T-helper 17 cell (primary cell): ENCODE measurements around the gene TEDC1. TPM values are rescaled to one million over a fixed set of nuclear protein-coding genes. Genes with fewer than 3 reads are reported as not detected.

Experiments used
- ATAC-seq: fragments of 150-1000 bp; cut with Tn5 transposase; 2 replicates; pipeline ENCODE4 v1.10.0; 2021; ENCODE audit warnings: mild to moderate bottlenecking, moderate library complexity
- DNase-seq, 3 donors: peaks; one replicate each; pipeline versions ENCODE4 v3.0.0 to v3.0.0-alpha.2; 2020 to 2021
- H3K9me3 ChIP-seq: one replicate; pipeline ENCODE4 v1.7.0; 2013; ENCODE audit warnings: low read length, mild to moderate bottlenecking; ENCODE audit not compliant: control insufficient read depth, poor library complexity, severe bottlenecking
- H3K27ac Mint-ChIP-seq: one replicate; pipeline ENCODE4 v1.8.0; 2022; ENCODE audit warnings: mild to moderate bottlenecking, moderate library complexity, mixed read lengths
- H3K27me3 Mint-ChIP-seq: one replicate; pipeline ENCODE4 v1.8.0; 2022; ENCODE audit warnings: mixed read lengths
- H3K36me3 Mint-ChIP-seq: one replicate; pipeline ENCODE4 v1.8.0; 2022; ENCODE audit warnings: low read depth, mixed read lengths
- H3K4me1 Mint-ChIP-seq: one replicate; pipeline ENCODE4 v1.8.0; 2022; ENCODE audit warnings: mild to moderate bottlenecking, mixed read lengths
- H3K4me3 Mint-ChIP-seq: one replicate; pipeline ENCODE4 v1.8.0; 2022; ENCODE audit warnings: mild to moderate bottlenecking, moderate library complexity, mixed read lengths
- total RNA-seq, 4 donors: library from RNA in 2 of 4; stranded (reverse) in 2 of 4; gene quantifications; one replicate each; pipeline ENCODE4 v1.2.3 and lab custom pipeline; 2022 to 2026

The TEDC1 gene, protein sequence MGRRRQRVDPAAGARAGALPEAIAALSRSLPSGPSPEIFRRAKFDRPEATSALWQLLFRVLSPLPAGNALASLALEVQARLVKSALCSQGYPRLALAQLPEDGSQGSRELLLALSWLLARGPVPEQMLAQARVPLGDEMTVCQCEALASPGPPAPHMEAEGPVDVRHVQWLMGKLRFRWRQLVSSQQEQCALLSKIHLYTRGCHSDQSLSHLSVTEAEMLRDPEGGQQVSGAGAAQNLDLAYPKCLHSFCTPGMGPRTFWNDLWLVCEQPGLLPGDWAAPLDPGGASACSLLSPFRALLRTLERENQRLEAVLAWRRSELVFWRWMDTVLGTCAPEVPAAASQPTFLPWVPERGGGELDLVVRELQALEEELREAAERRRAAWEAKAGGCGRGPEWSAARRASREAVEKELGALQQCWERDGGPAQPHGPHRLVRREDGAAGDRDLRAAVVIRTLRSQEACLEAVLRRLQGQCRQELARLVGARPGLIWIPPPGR
- 100 to 1,000 TPM; 141 to 361 TPM for total RNA-seq
- 30.2 to 122 reads per million in 2 donors for total RNA-seq (lab: John Stamatoyannopoulos, UW)

DNA sequence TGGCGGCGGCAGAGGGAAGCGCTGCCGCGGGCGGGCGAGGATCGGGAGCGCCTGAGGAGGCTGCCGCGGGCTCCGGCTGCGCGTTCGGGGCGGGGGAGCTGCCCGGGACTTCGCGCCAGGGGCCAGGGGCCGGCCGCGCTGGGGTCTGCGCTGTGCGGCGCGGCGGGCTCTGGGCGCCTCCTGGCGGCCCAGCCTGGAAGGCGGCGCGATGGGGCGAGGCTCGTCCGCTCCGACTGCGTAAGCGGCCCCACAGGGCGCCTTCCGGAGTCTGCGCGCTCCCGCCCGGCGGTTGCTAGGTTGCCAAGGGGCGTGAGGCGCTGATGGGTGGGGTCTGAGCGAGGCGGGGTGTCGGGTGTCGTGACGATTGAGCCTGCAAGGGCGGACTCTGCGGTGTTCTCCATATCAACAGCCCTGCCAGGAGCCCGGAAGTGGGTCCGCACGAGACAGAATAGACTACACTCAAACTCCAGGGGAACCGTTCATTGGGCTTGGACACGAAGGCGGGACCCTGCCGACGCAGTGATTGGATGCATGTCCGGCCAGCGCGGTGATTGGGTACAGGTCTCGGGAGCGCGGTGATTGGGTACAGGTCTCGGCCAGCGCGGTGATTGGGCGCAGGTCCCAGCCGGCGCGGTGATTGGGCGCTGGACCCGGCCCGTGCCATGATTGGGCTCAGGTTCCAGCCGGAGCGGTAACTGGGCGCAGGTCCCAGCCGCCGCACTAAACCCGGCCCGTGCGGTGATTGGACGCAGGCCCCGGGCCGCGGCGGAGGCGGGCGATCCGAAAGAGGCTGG lies at the start of gene TEDC1:
Gene TEDC1, plus strand, starts transcription at position 675 of the 794 bp plus-strand sequence. CDS start 130 bp downstream, outside the sequence.
- Mint-ChIP-seq H3K4me3 (peak within 1 kb of the TSS; percentile 96), H3K36me3 (peaks cover 2% of the 10 kb centered on the region), H3K27ac (peak within 1 kb of the TSS; percentile 95), H3K4me1 (peaks cover 33% of the 10 kb centered on the region), H3K27me3 (no peaks in the 10 kb centered on the region)
- H3K9me3 ChIP-seq = no peaks in the 10 kb centered on the region
- DNase-seq (peak; percentile 96 to 98 (median 97)), ATAC-seq (peak; percentile 69)

GRCh38 chr14:105442125-105442524 lies 48.9 kb upstream of the TEDC1 start:
- H3K4me1 Mint-ChIP-seq = peaks cover 2% of the 10 kb centered on the region
- no peak for DNase-seq
- peaks cover 2% of the 10 kb centered on the region for H3K36me3 Mint-ChIP-seq
- no peak overlapping the region for H3K27ac Mint-ChIP-seq
- H3K9me3 ChIP-seq = no peaks in the 10 kb centered on the region
- no peak for ATAC-seq
- H3K4me3 Mint-ChIP-seq = no peak overlapping the region
- H3K27me3 Mint-ChIP-seq = no peaks in the 10 kb centered on the region

GRCh38 chr14:105442834-105443233 lies 48.2 kb upstream of the TEDC1 start:
- H3K27ac Mint-ChIP-seq = no peak overlapping the region
- no peak for ATAC-seq
- DNase-seq = no peak
- H3K27me3 Mint-ChIP-seq = no peaks in the 10 kb centered on the region
- peaks cover 2% of the 10 kb centered on the region for H3K4me1 Mint-ChIP-seq
- no peaks in the 10 kb centered on the region for H3K9me3 ChIP-seq
- H3K36me3 Mint-ChIP-seq = peaks cover 2% of the 10 kb centered on the region
- no peak overlapping the region for H3K4me3 Mint-ChIP-seq

DNA sequence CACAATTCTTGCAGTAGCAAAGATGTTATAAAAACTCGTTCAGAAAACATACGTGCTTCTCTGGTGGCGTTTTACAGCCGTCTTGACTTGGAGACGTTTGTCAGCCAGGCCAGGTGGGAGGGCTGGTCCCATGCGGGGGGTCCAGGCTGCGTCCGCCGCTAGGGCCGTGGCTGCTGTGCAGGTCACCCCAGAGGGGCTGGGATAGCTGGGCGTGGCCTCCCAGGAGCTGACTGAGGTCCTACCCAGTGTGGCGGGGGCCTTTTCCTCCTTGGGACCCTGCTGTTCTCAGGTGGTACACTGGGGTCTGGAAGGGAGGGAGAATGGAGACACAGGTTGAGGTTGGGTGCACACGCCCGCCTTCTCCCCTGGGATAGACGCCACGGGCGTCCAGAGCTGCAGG lies 46.2 kb upstream of the TEDC1 start:
- no peaks in the 10 kb centered on the region for H3K9me3 ChIP-seq
- Mint-ChIP-seq H3K4me1 (peaks cover 6% of the 10 kb centered on the region), H3K27ac (no peak overlapping the region), H3K36me3 (peaks cover 2% of the 10 kb centered on the region), H3K27me3 (no peaks in the 10 kb centered on the region), H3K4me3 (no peak overlapping the region)
- ATAC-seq (no peak), DNase-seq (no peak)

- H3K27me3 Mint-ChIP-seq = no peaks in the 10 kb centered on the region
- H3K4me3 Mint-ChIP-seq = no peak overlapping the region
- no peaks in the 10 kb centered on the region for H3K9me3 ChIP-seq
- H3K36me3 Mint-ChIP-seq = peaks cover 2% of the 10 kb centered on the region
- ATAC-seq (no peak), DNase-seq (no peak)
- no peak overlapping the region for H3K27ac Mint-ChIP-seq
- peaks cover 6% of the 10 kb centered on the region for H3K4me1 Mint-ChIP-seq
Measured at GRCh38 chr14:105445290-105445689, 45.8 kb upstream of the TEDC1 start.

DNA sequence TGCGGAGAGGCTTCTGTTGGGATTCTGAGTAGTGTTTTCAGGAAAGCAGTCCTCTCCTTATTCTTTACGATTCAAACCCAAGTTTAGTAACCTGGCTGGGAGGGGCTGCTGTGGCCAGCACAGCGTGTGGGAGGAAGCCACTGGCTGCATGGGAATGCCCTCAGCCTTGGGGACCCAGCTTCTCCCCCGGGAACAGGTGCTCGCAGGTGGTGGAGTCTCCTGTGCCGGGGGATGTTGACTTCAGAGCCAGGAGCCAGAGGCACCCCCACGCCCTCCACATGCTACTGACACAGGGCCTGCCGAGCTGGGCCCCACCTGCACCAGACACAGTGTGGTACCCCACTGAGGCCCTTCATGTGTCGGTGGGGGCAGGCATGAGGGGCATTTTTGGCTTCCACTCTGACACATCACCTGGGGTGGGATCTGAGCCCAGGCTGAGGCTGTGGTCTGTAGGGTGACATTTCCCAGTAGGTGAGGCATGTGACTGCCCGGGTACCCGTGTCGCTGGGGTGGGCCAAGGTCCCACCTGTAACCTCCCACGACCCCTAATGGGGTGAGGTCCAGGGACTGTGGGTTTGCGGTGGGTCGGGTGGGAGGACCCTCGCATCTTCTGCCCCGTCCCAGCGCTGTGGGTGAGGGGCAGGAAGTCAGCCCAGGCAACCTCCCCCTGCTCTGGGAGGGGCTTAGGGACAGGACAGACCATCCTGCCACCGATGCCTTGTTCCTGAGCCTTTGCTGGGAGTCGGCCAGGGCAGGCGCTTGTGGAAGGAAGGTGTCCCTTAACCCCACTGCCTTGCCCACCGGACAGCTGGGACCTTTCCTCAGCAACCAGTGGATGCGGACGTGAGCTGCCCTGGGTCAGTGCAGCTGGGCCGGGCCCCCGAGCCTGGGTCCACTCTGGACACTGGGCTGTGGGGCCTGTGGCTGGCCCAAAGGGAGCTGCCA lies 44.9 kb upstream of the TEDC1 start:
- H3K36me3 Mint-ChIP-seq = peaks cover 2% of the 10 kb centered on the region
- H3K4me3 Mint-ChIP-seq = no peak overlapping the region
- ATAC-seq (no peak), DNase-seq (no peak)
- peaks cover 6% of the 10 kb centered on the region for H3K4me1 Mint-ChIP-seq
- no peaks in the 10 kb centered on the region for H3K9me3 ChIP-seq
- no peaks in the 10 kb centered on the region for H3K27me3 Mint-ChIP-seq
- peak overlapping the region; percentile 32 for H3K27ac Mint-ChIP-seq

- Mint-ChIP-seq H3K27ac (peak overlapping the region; percentile 32), H3K27me3 (no peaks in the 10 kb centered on the region), H3K4me3 (no peak overlapping the region), H3K4me1 (peaks cover 4% of the 10 kb centered on the region), H3K36me3 (no peaks in the 10 kb centered on the region)
- no peaks in the 10 kb centered on the region for H3K9me3 ChIP-seq
- no peak for DNase-seq
- no peak for ATAC-seq
Measured at GRCh38 chr14:105446971-105447370, 44.1 kb upstream of the TEDC1 start.

DNA sequence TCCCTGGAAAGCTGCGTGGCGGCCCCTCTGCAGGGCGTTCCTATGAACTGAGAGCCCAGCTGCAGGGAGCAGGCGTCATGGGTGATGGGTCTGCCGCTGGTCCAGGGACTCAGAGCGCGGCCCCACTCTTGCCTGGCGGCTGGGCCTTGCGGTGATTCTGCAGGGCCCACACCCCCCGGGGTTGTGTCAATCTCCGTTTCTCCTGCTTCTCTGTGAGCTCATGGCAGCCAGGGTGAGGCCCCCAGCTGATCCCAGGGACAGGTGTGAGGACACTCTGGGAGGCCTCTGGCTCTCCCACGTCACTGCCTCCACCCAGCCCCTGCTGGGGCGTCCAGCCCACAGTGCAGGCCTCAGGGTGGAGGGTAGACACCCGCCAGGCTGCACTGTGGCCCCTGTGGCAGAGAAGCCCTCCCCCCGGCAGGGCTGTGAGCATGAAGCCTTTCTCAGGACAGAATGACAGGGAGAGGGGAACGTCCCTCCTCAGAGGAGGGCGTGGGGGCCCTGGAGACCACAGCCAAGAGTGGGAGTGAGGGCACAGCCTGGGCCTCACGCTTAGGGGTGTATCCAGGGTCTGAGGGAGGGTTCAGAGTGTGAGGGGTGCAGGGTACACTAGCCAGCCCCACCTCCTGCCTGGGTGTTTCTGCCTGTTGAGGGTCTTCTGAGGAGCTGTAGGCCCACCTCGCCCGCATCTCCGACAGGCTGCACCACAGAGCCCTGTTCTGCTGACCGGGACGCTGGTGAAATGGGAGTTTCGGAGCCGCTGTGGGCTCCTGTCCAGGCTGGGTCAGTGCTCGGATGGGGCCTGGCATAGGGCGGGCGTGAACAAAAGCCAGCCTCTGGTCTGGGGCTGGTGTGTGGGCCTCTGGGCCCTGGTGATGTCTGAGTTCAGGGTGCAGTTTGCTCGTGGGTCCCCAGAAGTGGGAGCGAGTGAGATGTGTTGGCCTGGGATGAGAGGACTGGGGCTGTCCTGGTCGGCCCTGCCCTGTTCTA lies 43.1 kb upstream of the TEDC1 start:
- H3K27me3 Mint-ChIP-seq = no peaks in the 10 kb centered on the region
- no peaks in the 10 kb centered on the region for H3K36me3 Mint-ChIP-seq
- no peaks in the 10 kb centered on the region for H3K9me3 ChIP-seq
- H3K4me1 Mint-ChIP-seq = peaks cover 4% of the 10 kb centered on the region
- H3K27ac Mint-ChIP-seq = no peak overlapping the region
- ATAC-seq = peak; percentile 6
- no peak for DNase-seq
- H3K4me3 Mint-ChIP-seq = no peak overlapping the region

GRCh38 chr14:105448706-105449111 lies 42.3 kb upstream of the TEDC1 start:
- Mint-ChIP-seq H3K4me3 (no peak overlapping the region), H3K36me3 (no peaks in the 10 kb centered on the region), H3K27ac (no peak overlapping the region), H3K4me1 (peaks cover 4% of the 10 kb centered on the region), H3K27me3 (no peaks in the 10 kb centered on the region)
- no peaks in the 10 kb centered on the region for H3K9me3 ChIP-seq
- ATAC-seq (peak; percentile 98), DNase-seq (peak; percentile 59 to 72 (median 60))

DNA sequence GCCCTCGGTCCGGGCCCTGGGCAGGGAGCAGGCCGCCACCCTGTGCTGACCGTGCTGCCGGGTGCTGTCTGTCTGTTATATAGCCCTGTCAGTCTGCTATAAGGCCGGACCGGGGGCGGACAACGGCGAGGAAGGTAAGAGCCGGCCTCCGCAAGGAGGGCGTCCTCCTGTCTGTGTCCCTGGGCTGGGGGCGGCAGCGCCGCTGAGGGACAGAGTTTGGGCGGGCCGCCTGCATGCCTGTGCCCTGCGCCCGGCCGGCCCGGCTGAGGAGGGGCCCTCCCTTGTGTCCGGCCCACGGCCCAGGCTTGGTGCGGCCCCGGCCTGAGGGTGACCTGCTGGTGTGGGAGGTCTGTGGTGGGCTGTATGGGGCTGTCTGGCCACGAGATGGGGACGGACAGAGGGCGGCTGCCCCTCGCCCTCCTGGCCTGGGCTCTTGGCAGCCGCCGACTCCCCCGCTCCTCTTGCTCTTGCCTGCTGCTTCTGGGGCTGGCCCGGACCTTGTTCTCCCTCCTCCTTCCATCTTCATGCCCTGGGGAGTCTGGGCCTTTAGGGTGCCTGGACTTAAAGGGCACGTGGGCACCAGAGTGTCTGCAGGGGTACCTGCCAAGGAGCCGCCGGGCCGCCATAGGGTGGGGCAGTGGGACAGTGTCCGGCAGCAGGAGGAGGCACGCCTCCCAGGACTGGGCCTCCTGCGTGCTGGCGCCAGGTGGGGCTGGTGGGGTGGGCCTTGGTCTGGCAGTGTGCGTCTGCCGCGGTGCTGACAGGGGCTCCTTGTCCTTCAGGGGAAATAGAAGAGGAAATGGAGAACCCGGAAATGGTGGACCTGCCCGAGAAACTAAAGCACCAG lies 41.5 kb upstream of the TEDC1 start:
- H3K27me3 Mint-ChIP-seq = no peaks in the 10 kb centered on the region
- no peak for DNase-seq
- H3K27ac Mint-ChIP-seq = no peak overlapping the region
- no peaks in the 10 kb centered on the region for H3K36me3 Mint-ChIP-seq
- no peak overlapping the region for H3K4me3 Mint-ChIP-seq
- no peak for ATAC-seq
- no peaks in the 10 kb centered on the region for H3K9me3 ChIP-seq
- peaks cover 4% of the 10 kb centered on the region for H3K4me1 Mint-ChIP-seq

- ATAC-seq = no peak
- Mint-ChIP-seq H3K36me3 (no peaks in the 10 kb centered on the region), H3K27me3 (no peaks in the 10 kb centered on the region), H3K4me1 (peaks cover 4% of the 10 kb centered on the region), H3K4me3 (no peak overlapping the region), H3K27ac (no peak overlapping the region)
- no peak for DNase-seq
- H3K9me3 ChIP-seq = no peaks in the 10 kb centered on the region
Measured at GRCh38 chr14:105450123-105450505, 40.9 kb upstream of the TEDC1 start.
